Measurements from ENCODE around the gene CDC42BPA.

GRCh38 chr1:226956942-226957713 lies 361.2 kb downstream of the CDC42BPA start:
- TF ChIP-seq CTCF (IDR thresholded peaks at IDR 0.05) (no peak), RAD21 (IDR thresholded peaks at IDR 0.05; ENCODE audit: low read length) (no peak), GABPA (IDR thresholded peaks at IDR 0.05; ENCODE audit: low read depth) (no peak), MXI1 (IDR thresholded peaks at IDR 0.05; ENCODE audit: low read depth, low read length) (no peak), REST (IDR thresholded peaks at IDR 0.05; ENCODE audit: low read depth, low read length) (no peak), ELF1 (IDR thresholded peaks at IDR 0.05) (no peak), FOXM1 (IDR thresholded peaks at IDR 0.05; ENCODE audit: low read depth) (no peak), RFX5 (IDR thresholded peaks at IDR 0.05; ENCODE audit: low read length) (no peak), TEAD4 (IDR thresholded peaks at IDR 0.05; ENCODE audit: borderline replicate concordance, insufficient read depth) (no peak), ZBTB33 (IDR thresholded peaks at IDR 0.05; ENCODE audit: borderline replicate concordance, low read depth) (no peak), MAX (IDR thresholded peaks at IDR 0.05; ENCODE audit: low read depth) (no peak), SIN3A (IDR thresholded peaks at IDR 0.05; ENCODE audit: borderline replicate concordance, low read depth, low read length) (no peak), JUND (IDR thresholded peaks at IDR 0.05) (no peak)
